Measurements from ENCODE around the gene GSK3A.
A peak's percentile ranks its signal among the peaks of the same experiment; 100 is the strongest.

The GSK3A gene

GRCh38 chr19:42279902-42280814, 37.8 kb upstream of the GSK3A start:
- peak; percentile 53 for DNase-seq (ENCODE audit: extremely low read depth, low read depth)

GRCh38 chr19:42279155-42279901, 36.9 kb upstream of the GSK3A start:
- DNase-seq (ENCODE audit: extremely low read depth, low read depth), result no peak
- no peak for TF ChIP-seq CTCF (IDR thresholded peaks at IDR 0.05; ENCODE audit: low read depth, low read length)

More at GRCh38 chr19:42279902-42280814, 37.8 kb upstream of the GSK3A start:
- TF ChIP-seq CTCF (IDR thresholded peaks at IDR 0.05; ENCODE audit: low read depth, low read length), result peak; percentile 81

GRCh38 chr19:42278452-42279154, 36.2 kb upstream of the GSK3A start:
- no peak for TF ChIP-seq CTCF (IDR thresholded peaks at IDR 0.05; ENCODE audit: low read depth, low read length)
- DNase-seq (ENCODE audit: extremely low read depth, low read depth), result no peak

- DNase-seq (ENCODE audit: extremely low read depth, low read depth), result no peak
- no peak for TF ChIP-seq CTCF (IDR thresholded peaks at IDR 0.05; ENCODE audit: low read depth, low read length)
Observed at GRCh38 chr19:42277821-42278451, 35.5 kb upstream of the GSK3A start.

GRCh38 chr19:42276821-42277220, 34.4 kb upstream of the GSK3A start:
- no peak for TF ChIP-seq CTCF (IDR thresholded peaks at IDR 0.05; ENCODE audit: low read depth, low read length)
- DNase-seq (ENCODE audit: extremely low read depth, low read depth), result no peak

GRCh38 chr19:42276284-42276683, 33.9 kb upstream of the GSK3A start:
- TF ChIP-seq CTCF (IDR thresholded peaks at IDR 0.05; ENCODE audit: low read depth, low read length), result no peak

More at GRCh38 chr19:42276284-42276683, 33.9 kb upstream of the GSK3A start:
- DNase-seq (ENCODE audit: extremely low read depth, low read depth), result no peak

All from AG09319 (cell line).